OCI-LY7 (cell line): Measurements from ENCODE around the gene HSPB7. TPM values are rescaled to one million over a fixed set of nuclear protein-coding genes. Genes with fewer than 3 reads are reported as not detected.
"Not testable (repeated sequence)": the region's sequence is repeated elsewhere in the genome, so short reads cannot be mapped to it uniquely, and the experiment has no call there.

ENCODE experiments used
- BruUV-seq: library from RNA; stranded (reverse); fragments of 400-500 nt; replicated peaks from 2 replicates; lab custom pipeline; 2021; lab: Mats Ljungman, UMichigan
- CTCF ChIA-PET: fragments of 300-600 bp; sonication (Branson Sonifier 250); formaldehyde crosslinking; loops from one replicate; lab custom pipeline; 2022; ENCODE audit warnings: antibody characterized with exemption; ENCODE audit not compliant: unreplicated experiment; lab: Charles Lee
- POLR2A ChIA-PET: fragments of 300-600 bp; sonication (Branson Sonifier 250); formaldehyde crosslinking; loops from one replicate; lab custom pipeline; 2022; ENCODE audit warnings: antibody characterized with exemption; lab: Charles Lee
- DNase-seq: peaks from one replicate; pipeline ENCODE4 v3.0.0-alpha.2; 2015; ENCODE audit warnings: low spot score
- H2AFZ ChIP-seq: fragments of 200-600 bp; sonication (generic), shearing (Covaris generic); 2 replicates; pipeline ENCODE4 v1.6.1; 2014; ENCODE audit warnings: mild to moderate bottlenecking, antibody characterized with exemption, low read length, moderate library complexity
- H3K27ac ChIP-seq: fragments of 200-600 bp; sonication (generic); 2 replicates; pipeline ENCODE4 v1.5.1; 2014; ENCODE audit warnings: mixed run types, low read depth, mild to moderate bottlenecking, moderate library complexity, low read length, inconsistent platforms; ENCODE audit not compliant: poor library complexity, severe bottlenecking
- H3K36me3 ChIP-seq: fragments of 200-600 bp; sonication (generic); 2 replicates; pipeline ENCODE4 v1.6.1; 2014; ENCODE audit warnings: mild to moderate bottlenecking, antibody characterized with exemption, low read length, moderate library complexity, mixed read lengths; ENCODE audit not compliant: insufficient read depth
- H3K4me1 ChIP-seq: fragments of 200-600 bp; sonication (generic); 2 replicates; pipeline ENCODE4 v1.5.1; 2014; ENCODE audit warnings: mild to moderate bottlenecking, low read length; ENCODE audit not compliant: insufficient read depth, poor library complexity, severe bottlenecking
- H3K4me2 ChIP-seq: fragments of 200-600 bp; sonication (generic); 2 replicates; pipeline ENCODE4 v1.6.1; 2014; ENCODE audit warnings: mild to moderate bottlenecking, low read length
- H3K4me3 ChIP-seq: fragments of 200-600 bp; sonication (generic); 2 replicates; pipeline ENCODE4 v1.5.1; 2014; ENCODE audit warnings: mild to moderate bottlenecking, low read depth, low read length; ENCODE audit not compliant: poor library complexity, severe bottlenecking
- H3K79me2 ChIP-seq: fragments of 200-600 bp; sonication (generic); 2 replicates; pipeline ENCODE4 v1.6.1; 2016; ENCODE audit warnings: low read depth, mild to moderate bottlenecking, low read length, moderate library complexity, mixed read lengths; ENCODE audit not compliant: insufficient read depth
- H3K9me2 ChIP-seq: fragments of 200-600 bp; sonication (generic); 2 replicates; pipeline ENCODE4 v1.6.1; 2016; ENCODE audit warnings: mild to moderate bottlenecking, low read length, mixed read lengths; ENCODE audit not compliant: insufficient read depth
- H3K9me3 ChIP-seq: fragments of 200-600 bp; sonication (generic); 2 replicates; pipeline ENCODE4 v1.6.1; 2014; ENCODE audit warnings: mild to moderate bottlenecking, mixed run types, low read length, mixed read lengths
- H4K20me1 ChIP-seq: fragments of 200-600 bp; sonication (generic); 2 replicates; pipeline ENCODE4 v1.6.1; 2014; ENCODE audit warnings: mild to moderate bottlenecking, antibody characterized with exemption, low read length, moderate library complexity, mixed read lengths; ENCODE audit not compliant: insufficient read depth
- EZH2phosphoT487 ChIP-seq: fragments of 200-600 bp; sonication (generic); IDR thresholded peaks from 2 replicates; pipeline ENCODE4 v1.6.1; 2018; ENCODE audit warnings: low read depth, borderline replicate concordance, mild to moderate bottlenecking, mixed run types, antibody characterized with exemption, low read length, moderate library complexity, mixed read lengths
- intact Hi-C: fragments of 100-400 bp; cut with micrococcal nuclease; formaldehyde crosslinking; loops from one replicate; pipeline ENCODE4 v1.10.0; 2022; ENCODE audit not compliant: unreplicated experiment
- total RNA-seq, 2 experiments: library from RNA; depleted of rRNA in 1 of 2; stranded (reverse); fragments of >200 nt in 1 of 2; shearing (Covaris generic) in 1 of 2; gene quantifications; 2 replicates each; pipeline ENCODE4 v1.2.3, GENCODE V29; 2014 to 2022
- TF ChIP-seq, protein P1 (sequence below): fragments of 200-600 bp; sonication (generic); conservative IDR thresholded peaks from 2 replicates; pipeline ENCODE4 v1.5.1; 2014; ENCODE audit warnings: mild to moderate bottlenecking, antibody characterized with exemption, low read length, moderate library complexity, mixed read lengths

Gene HSPB7
- total RNA-seq, 2 experiments from 2014 or later, result not detected

DNA sequence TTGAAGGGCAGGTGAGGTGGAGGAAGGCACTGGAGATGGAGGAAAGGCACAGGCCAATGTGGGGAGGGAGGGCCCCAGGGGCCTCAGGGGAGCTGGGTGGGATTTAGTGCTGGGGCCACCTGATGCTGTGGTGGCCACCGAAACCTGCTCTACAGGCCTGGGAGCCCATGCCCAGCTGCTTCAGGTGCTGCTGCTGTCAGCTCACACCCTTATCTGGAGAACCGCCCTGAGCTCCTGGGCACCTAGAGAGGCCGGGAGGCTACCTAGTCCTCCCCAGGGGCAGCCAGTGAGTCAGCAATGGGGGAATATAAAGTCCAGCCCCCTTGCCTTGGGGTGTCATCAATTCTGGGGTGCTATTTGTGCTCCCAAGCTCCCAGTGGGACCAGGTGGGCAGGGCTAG is 43.4 kb upstream of the HSPB7 start:
- no peaks in the 10 kb centered on the region for H4K20me1 ChIP-seq
- H2AFZ ChIP-seq, result no peak overlapping the region
- H3K36me3 ChIP-seq, result no peaks in the 10 kb centered on the region
- POLR2A ChIA-PET, result no interaction called here
- intact Hi-C loops, result no loop called here
- no peaks in the 10 kb centered on the region for H3K79me2 ChIP-seq
- no peaks in the 10 kb centered on the region for H3K4me1 ChIP-seq
- no peak overlapping the region for H3K4me3 ChIP-seq
- no peaks in the 10 kb centered on the region for H3K9me3 ChIP-seq
- H3K27ac ChIP-seq, result no peak overlapping the region
- no TSS peak for BruUV-seq
- DNase-seq, result no peak
- TF ChIP-seq EZH2phosphoT487, result no peak
- TF ChIP-seq, protein P1, sequence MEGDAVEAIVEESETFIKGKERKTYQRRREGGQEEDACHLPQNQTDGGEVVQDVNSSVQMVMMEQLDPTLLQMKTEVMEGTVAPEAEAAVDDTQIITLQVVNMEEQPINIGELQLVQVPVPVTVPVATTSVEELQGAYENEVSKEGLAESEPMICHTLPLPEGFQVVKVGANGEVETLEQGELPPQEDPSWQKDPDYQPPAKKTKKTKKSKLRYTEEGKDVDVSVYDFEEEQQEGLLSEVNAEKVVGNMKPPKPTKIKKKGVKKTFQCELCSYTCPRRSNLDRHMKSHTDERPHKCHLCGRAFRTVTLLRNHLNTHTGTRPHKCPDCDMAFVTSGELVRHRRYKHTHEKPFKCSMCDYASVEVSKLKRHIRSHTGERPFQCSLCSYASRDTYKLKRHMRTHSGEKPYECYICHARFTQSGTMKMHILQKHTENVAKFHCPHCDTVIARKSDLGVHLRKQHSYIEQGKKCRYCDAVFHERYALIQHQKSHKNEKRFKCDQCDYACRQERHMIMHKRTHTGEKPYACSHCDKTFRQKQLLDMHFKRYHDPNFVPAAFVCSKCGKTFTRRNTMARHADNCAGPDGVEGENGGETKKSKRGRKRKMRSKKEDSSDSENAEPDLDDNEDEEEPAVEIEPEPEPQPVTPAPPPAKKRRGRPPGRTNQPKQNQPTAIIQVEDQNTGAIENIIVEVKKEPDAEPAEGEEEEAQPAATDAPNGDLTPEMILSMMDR, result no peak
- H3K9me2 ChIP-seq, result no peaks in the 10 kb centered on the region
- CTCF ChIA-PET, result no interaction called here
- H3K4me2 ChIP-seq, result no peak overlapping the region

DNA sequence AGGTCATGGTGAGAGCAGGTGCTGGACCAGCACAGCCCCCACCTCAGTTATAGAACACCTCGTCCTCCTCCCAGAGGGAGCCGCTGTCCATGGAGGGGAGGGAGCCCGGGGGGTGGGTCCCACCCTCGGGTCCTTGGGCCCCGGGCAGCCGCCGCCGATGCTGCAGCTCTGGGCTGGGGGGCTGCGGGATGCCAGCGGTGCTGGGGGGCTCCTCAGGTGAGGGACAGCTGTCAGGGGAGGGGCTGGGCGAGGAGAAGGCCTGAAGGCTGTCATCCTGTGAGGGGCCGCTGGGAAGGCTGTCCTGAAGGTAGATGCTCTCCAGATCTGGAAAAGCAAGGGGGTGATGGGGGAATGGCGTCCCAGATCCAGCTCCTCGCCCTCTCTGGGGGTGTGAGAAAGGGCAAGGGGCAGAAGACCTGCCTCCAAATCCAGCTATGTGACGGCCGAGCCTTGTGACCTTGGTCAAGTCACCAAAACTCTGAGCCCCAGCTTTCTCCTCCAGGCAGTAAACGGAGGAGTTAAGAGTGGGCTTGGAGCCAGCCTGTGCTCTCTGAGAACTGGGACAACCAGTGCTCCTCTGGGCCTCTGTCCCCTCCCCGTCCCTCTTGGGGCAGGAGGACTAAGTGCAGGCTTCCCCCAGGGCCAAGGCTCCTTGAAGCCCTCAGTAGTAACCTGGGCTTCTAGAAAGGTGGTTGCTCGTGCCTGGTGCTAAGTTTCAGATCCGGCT is 40.7 kb upstream of the HSPB7 start:
- H2AFZ ChIP-seq, H4K20me1 ChIP-seq, H3K27ac ChIP-seq, BruUV-seq, H3K36me3 ChIP-seq, DNase-seq, H3K4me2 ChIP-seq, H3K79me2 ChIP-seq, H3K4me1 ChIP-seq, CTCF ChIA-PET, intact Hi-C loops, H3K9me2 ChIP-seq, H3K4me3 ChIP-seq, H3K9me3 ChIP-seq: not testable (repeated sequence)
- POLR2A ChIA-PET, result interaction anchor here (0.6 kb wide), 1 partner anchor 10 kb away, joined by 3 read pairs; no protein-coding TSS in a partner anchor

GRCh38 chr1:16057314-16057915 is 39.6 kb upstream of the HSPB7 start:
- intact Hi-C loops, result loop anchor here (2.0 kb wide), 1 partner anchor 25 kb away; no protein-coding TSS in a partner anchor
- H3K4me3 ChIP-seq, H3K27ac ChIP-seq, H3K36me3 ChIP-seq, H3K9me2 ChIP-seq, POLR2A ChIA-PET, DNase-seq, H3K4me1 ChIP-seq, H4K20me1 ChIP-seq, H3K79me2 ChIP-seq, H3K9me3 ChIP-seq, BruUV-seq, H2AFZ ChIP-seq, H3K4me2 ChIP-seq: not testable (repeated sequence)
- CTCF ChIA-PET, result interaction anchor here (0.9 kb wide), 1 partner anchor 150 kb away, joined by 3 read pairs; no protein-coding TSS in a partner anchor

GRCh38 chr1:16056521-16056912 is 38.7 kb upstream of the HSPB7 start:
- H3K27ac ChIP-seq, H3K4me2 ChIP-seq, H3K9me2 ChIP-seq, H4K20me1 ChIP-seq, H3K4me1 ChIP-seq, POLR2A ChIA-PET, H3K79me2 ChIP-seq, DNase-seq, H3K9me3 ChIP-seq, H2AFZ ChIP-seq, BruUV-seq, H3K36me3 ChIP-seq, H3K4me3 ChIP-seq: not testable (repeated sequence)
- CTCF ChIA-PET, result interaction anchor here (0.9 to 2.1 kb wide), 2 partner anchors 47 to 149 kb away, joined by 3 to 6 read pairs; no protein-coding TSS in a partner anchor
- intact Hi-C loops, result loop anchor here (1.0 to 2.0 kb wide), 3 partner anchors 24 to 253 kb away; no protein-coding TSS in a partner anchor
